H1 (cell line): ENCODE measurements around the gene E2F2. TPM values are rescaled to one million over a fixed set of nuclear protein-coding genes. Genes with fewer than 3 reads are reported as not detected.

Experiments
- BACH1 ChIP-seq: IDR thresholded peaks from 2 replicates; pipeline ENCODE4 v1.6.1; 2012; ENCODE audit warnings: low read length, improper control_type of control experiment
- BCL11A ChIP-seq, 2 experiments: IDR thresholded peaks; one replicate each; pipeline ENCODE4 v1.6.1; 2011; ENCODE audit warnings: low read depth in 2 of 2, low read length in 2 of 2, mild to moderate bottlenecking in 2 of 2
- BRCA1 ChIP-seq: IDR thresholded peaks from 2 replicates; pipeline ENCODE4 v1.6.1; 2012; ENCODE audit warnings: low read depth, low read length, improper control_type of control experiment
- CBX8 ChIP-seq: fragments of 300-800, 300-1000 bp; sonication (generic); IDR thresholded peaks from 2 replicates; pipeline ENCODE4 v1.7.1; 2016; ENCODE audit warnings: low read depth, low read length, borderline replicate concordance
- HDAC6 ChIP-seq: IDR thresholded peaks from one replicate; pipeline ENCODE4 v1.7.1; 2012; ENCODE audit warnings: low read depth, mild to moderate bottlenecking, inconsistent platforms, low read length, moderate library complexity
- JUND ChIP-seq: IDR thresholded peaks from 2 replicates; pipeline ENCODE4 v1.6.1; 2011; ENCODE audit warnings: mild to moderate bottlenecking, improper control_type of control experiment, low read length
- KDM5A ChIP-seq: fragments of 200-600 bp; IDR thresholded peaks from 2 replicates; pipeline ENCODE4 v1.7.1; 2012; ENCODE audit warnings: mild to moderate bottlenecking, low read length, inconsistent platforms, mixed read lengths
- PHF8 ChIP-seq: fragments of 200-600 bp; sonication (generic); conservative IDR thresholded peaks from 2 replicates; pipeline ENCODE4 v1.7.1; 2012; ENCODE audit warnings: low read depth, mild to moderate bottlenecking, inconsistent platforms, low read length, moderate library complexity
- POLR2AphosphoS5 ChIP-seq: IDR thresholded peaks from 2 replicates; pipeline ENCODE4 v1.6.1; 2011; ENCODE audit warnings: low read depth, low read length
- SIN3A ChIP-seq, 2 experiments: IDR thresholded peaks in 1 of 2; conservative IDR thresholded peaks in 1 of 2; 2 replicates each; pipeline ENCODE4 v1.6.1; 2011 to 2012; ENCODE audit warnings: low read length in 2 of 2, improper control_type of control experiment in 1 of 2, low read depth in 1 of 2, mild to moderate bottlenecking in 1 of 2
- SIX5 ChIP-seq: IDR thresholded peaks from 2 replicates; pipeline ENCODE4 v1.6.1; 2011; ENCODE audit warnings: mild to moderate bottlenecking, low read depth, low read length
- SRF ChIP-seq: IDR thresholded peaks from 2 replicates; pipeline ENCODE4 v1.6.1; 2011; ENCODE audit warnings: mild to moderate bottlenecking, low read depth, low read length, moderate library complexity
- TCF12 ChIP-seq: IDR thresholded peaks from 2 replicates; pipeline ENCODE4 v1.6.1; 2011; ENCODE audit warnings: low read depth, mild to moderate bottlenecking, low read length
- YY1 ChIP-seq: IDR thresholded peaks from 2 replicates; pipeline ENCODE4 v1.6.1; 2011; ENCODE audit warnings: low read depth, mild to moderate bottlenecking, low read length
- ZNF274 ChIP-seq: IDR thresholded peaks from 2 replicates; pipeline ENCODE4 v1.7.0; 2012; ENCODE audit warnings: low read length, borderline replicate concordance; ENCODE audit errors: extremely low read depth
- polyA plus RNA-seq, 7 experiments: library from polyadenylated mRNA; depleted of rRNA in 3 of 7; stranded (reverse) in 5 of 7; unstranded in 2 of 7; fragments of >200 nt in 5 of 7; fragments of 200-250 nt in 2 of 7; gene quantifications; 1 replicate in 5 of 7; 2 replicates in 1 of 7; 4 replicates in 1 of 7; pipeline versions ENCODE4 v1.2.1 to v1.2.3, GENCODE V29; 2011 to 2013; ENCODE audit warnings: missing spikeins in 2 of 7, mixed read lengths in 2 of 7
- total RNA-seq: library from RNA; stranded (reverse); fragmentation: NEBNext Ultra II Directional; extraction: Animal tissue kit (Norgen Biotek cat#: 25700); gene quantifications from 2 replicates; pipeline ENCODE4 v1.2.1, GENCODE V29; 2021
- TF ChIP-seq, protein P1 (sequence below): IDR thresholded peaks from 2 replicates; pipeline ENCODE4 v1.6.1; 2011; ENCODE audit warnings: low read length, improper control_type of control experiment
- TF ChIP-seq, protein P2 (sequence below): IDR thresholded peaks from 2 replicates; pipeline ENCODE4 v1.6.1; 2012; ENCODE audit warnings: inconsistent platforms
- TF ChIP-seq, protein P3 (sequence below): IDR thresholded peaks from 2 replicates; pipeline ENCODE4 v1.6.1; 2012; ENCODE audit warnings: inconsistent platforms

Gene E2F2
- total and polyA plus RNA-seq, 2 of the 8 experiments (the other 6 are each of a cell fraction or from before 2014, with no cell fraction given): 1.8 to 7.0 TPM

DNA sequence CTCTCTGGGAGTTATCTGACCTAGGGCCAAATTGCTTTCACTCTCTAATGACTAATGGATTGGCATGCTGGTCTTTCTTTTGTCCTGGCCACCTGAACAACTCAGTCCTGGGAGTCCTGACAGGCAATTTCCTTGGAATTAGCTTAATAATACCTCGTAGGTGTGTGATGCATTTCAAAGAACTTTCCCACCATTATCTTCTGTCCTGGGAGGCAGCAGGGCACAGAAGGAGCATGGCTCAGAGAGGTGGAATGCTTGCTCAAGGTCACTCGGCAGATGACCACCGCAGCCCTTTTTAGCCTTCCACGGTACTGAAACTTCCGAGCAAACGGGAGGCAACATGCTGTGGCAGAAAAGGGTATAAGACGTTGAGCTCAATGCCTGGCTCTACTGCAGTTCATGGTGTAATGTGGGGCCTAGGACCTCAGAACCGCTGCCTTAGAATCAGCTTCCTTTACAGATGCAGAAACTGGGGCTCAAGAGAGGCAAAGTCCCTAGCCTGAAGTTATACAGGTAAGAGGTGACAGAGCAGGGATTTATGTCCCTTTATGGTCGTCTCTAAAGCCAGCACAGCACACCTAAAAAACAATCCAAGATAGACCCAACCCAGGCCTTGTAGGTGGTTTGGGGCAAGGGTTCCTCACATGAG, 25.1 kb upstream of the E2F2 start (continued):
- TF ChIP-seq JUND (peak; percentile 76; the same call in 1 of the 2 replicates), PHF8 (no peak), KDM5A (no peak), BCL11A (IDR thresholded peaks at IDR 0.05; ENCODE audit: low read depth in 2 of 2, low read length in 2 of 2) (no peak), POLR2AphosphoS5 (peak; percentile 84), BACH1 (peak; percentile 54; the same call in 1 of the 2 replicates), ZNF274 (no peak), TCF12 (peak; percentile 94; the same call in 1 of the 2 replicates), SIN3A (conservative IDR thresholded peaks at IDR 0.05 in 1 of 2, IDR thresholded peaks at IDR 0.05 in 1 of 2; ENCODE audit: low read depth in 1 of 2, low read length in 2 of 2) (peak; percentile 90 to 91; a peak in 3 of 4 replicates), HDAC6 (no peak), SIX5 (no peak), YY1 (0 out of 2 replicates have a peak, but pooled peaks have one; percentile 44), CBX8 (no peak), BRCA1 (no peak), SRF (no peak)
- TF ChIP-seq, protein P1, sequence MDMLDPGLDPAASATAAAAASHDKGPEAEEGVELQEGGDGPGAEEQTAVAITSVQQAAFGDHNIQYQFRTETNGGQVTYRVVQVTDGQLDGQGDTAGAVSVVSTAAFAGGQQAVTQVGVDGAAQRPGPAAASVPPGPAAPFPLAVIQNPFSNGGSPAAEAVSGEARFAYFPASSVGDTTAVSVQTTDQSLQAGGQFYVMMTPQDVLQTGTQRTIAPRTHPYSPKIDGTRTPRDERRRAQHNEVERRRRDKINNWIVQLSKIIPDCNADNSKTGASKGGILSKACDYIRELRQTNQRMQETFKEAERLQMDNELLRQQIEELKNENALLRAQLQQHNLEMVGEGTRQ: no peak
- TF ChIP-seq, protein P2, sequence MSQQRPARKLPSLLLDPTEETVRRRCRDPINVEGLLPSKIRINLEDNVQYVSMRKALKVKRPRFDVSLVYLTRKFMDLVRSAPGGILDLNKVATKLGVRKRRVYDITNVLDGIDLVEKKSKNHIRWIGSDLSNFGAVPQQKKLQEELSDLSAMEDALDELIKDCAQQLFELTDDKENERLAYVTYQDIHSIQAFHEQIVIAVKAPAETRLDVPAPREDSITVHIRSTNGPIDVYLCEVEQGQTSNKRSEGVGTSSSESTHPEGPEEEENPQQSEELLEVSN: 0 out of 2 replicates have a peak, but pooled peaks have one; percentile 2
- TF ChIP-seq, protein P3, sequence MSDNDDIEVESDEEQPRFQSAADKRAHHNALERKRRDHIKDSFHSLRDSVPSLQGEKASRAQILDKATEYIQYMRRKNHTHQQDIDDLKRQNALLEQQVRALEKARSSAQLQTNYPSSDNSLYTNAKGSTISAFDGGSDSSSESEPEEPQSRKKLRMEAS: peak; percentile 83
